ENCODE measurements around the gene TMEM179.
"Not testable (repeated sequence)": the region's sequence is repeated elsewhere in the genome, so short reads cannot be mapped to it uniquely, and the experiment has no call there.

TMEM179 gene

GRCh38 chr14:104604458-104605449 is at the start of gene TMEM179:
TMEM179 (minus strand) TSS chr14:104604772; CDS start chr14:104604741, 31 bp downstream.
- no peak for DNase-seq (ENCODE audit: low spot score)

GRCh38 chr14:104654119-104654518 is 49.5 kb upstream of the TMEM179 start:
- DNase-seq (ENCODE audit: low spot score), result no peak

GRCh38 chr14:104653130-104653920 is 48.8 kb upstream of the TMEM179 start:
- DNase-seq (ENCODE audit: low spot score), result not testable (repeated sequence)

- no peak for DNase-seq (ENCODE audit: low spot score)
Measured at GRCh38 chr14:104652386-104652785, 47.8 kb upstream of the TMEM179 start.

GRCh38 chr14:104651876-104652260 is 47.3 kb upstream of the TMEM179 start:
- DNase-seq (ENCODE audit: low spot score), result no peak

GRCh38 chr14:104650981-104651875 is 46.7 kb upstream of the TMEM179 start:
- DNase-seq (ENCODE audit: low spot score), result no peak

- DNase-seq (ENCODE audit: low spot score), result peak; percentile 90
Measured at GRCh38 chr14:104650057-104650980, 45.7 kb upstream of the TMEM179 start.

GRCh38 chr14:104647467-104648043 is 43.0 kb upstream of the TMEM179 start:
- DNase-seq (ENCODE audit: low spot score), result no peak

- no peak for DNase-seq (ENCODE audit: low spot score)
Measured at GRCh38 chr14:104644656-104645378, 40.2 kb upstream of the TMEM179 start.

- no peak for DNase-seq (ENCODE audit: low spot score)
Measured at GRCh38 chr14:104644091-104644635, 39.6 kb upstream of the TMEM179 start.

GRCh38 chr14:104643306-104643705 is 38.7 kb upstream of the TMEM179 start:
- no peak for DNase-seq (ENCODE audit: low spot score)

- no peak for DNase-seq (ENCODE audit: low spot score)
Measured at GRCh38 chr14:104642540-104642868, 37.9 kb upstream of the TMEM179 start.

- DNase-seq (ENCODE audit: low spot score), result no peak
Measured at GRCh38 chr14:104641753-104642539, 37.4 kb upstream of the TMEM179 start.

GRCh38 chr14:104640681-104641080 is 36.1 kb upstream of the TMEM179 start:
- no peak for DNase-seq (ENCODE audit: low spot score)

GRCh38 chr14:104639885-104640548 is 35.4 kb upstream of the TMEM179 start:
- DNase-seq (ENCODE audit: low spot score), result peak; percentile 90

GRCh38 chr14:104639471-104639870 is 34.9 kb upstream of the TMEM179 start:
- no peak for DNase-seq (ENCODE audit: low spot score)

GRCh38 chr14:104638927-104639450 is 34.4 kb upstream of the TMEM179 start:
- no peak for DNase-seq (ENCODE audit: low spot score)

GRCh38 chr14:104638190-104638589 is 33.6 kb upstream of the TMEM179 start:
- DNase-seq (ENCODE audit: low spot score), result no peak

Data from hepatic stellate cell (primary cell).